Neutrophil (primary cell): ENCODE data around the gene TCFL5.
"Not testable (repeated sequence)": the region's sequence is repeated elsewhere in the genome, so short reads cannot be mapped to it uniquely, and the experiment has no call there.

ENCODE experiments used
- H3K27ac ChIP-seq: fragments of 200-600 bp; sonication (generic); 2 replicates; pipeline ENCODE4 v1.5.1; 2016; ENCODE audit warnings: mild to moderate bottlenecking, moderate library complexity
- H3K27me3 ChIP-seq: fragments of 200-600 bp; sonication (generic); 2 replicates; pipeline ENCODE4 v1.6.0; 2016; ENCODE audit warnings: mild to moderate bottlenecking
- H3K36me3 ChIP-seq: fragments of 200-600 bp; sonication (generic); 2 replicates; pipeline ENCODE4 v1.5.1; 2017
- H3K4me1 ChIP-seq, 2 experiments: fragments of 200-600 bp in 1 of 2; sonication (generic) in 1 of 2; 1 replicate in 1 of 2; 2 replicates in 1 of 2; pipeline versions ENCODE4 v1.5.1 to v1.6.1; 2013 to 2016; ENCODE audit warnings: low read depth in 1 of 2, low read length in 1 of 2, mild to moderate bottlenecking in 1 of 2, moderate library complexity in 1 of 2; ENCODE audit not compliant: control insufficient read depth in 1 of 2, insufficient read depth in 1 of 2
- H3K4me3 ChIP-seq, 2 experiments: fragments of 200-600 bp in 1 of 2; sonication (generic) in 1 of 2; 1 replicate in 1 of 2; 2 replicates in 1 of 2; pipeline ENCODE4 v1.5.1; 2013 to 2016; ENCODE audit warnings: low read depth in 1 of 2, low read length in 1 of 2, mild to moderate bottlenecking in 1 of 2, moderate library complexity in 1 of 2
- H3K9me3 ChIP-seq: fragments of 200-600 bp; sonication (generic); 2 replicates; pipeline ENCODE4 v1.5.1; 2016
- CTCF ChIP-seq: fragments of 200-600 bp; sonication (generic); IDR thresholded peaks from 2 replicates; pipeline ENCODE4 v1.5.1; 2016; ENCODE audit warnings: antibody characterized with exemption

Gene TCFL5

GRCh38 chr20:62854121-62854520, 7.5 kb downstream of the TCFL5 start:
- no peak for TF ChIP-seq CTCF
- H3K9me3 ChIP-seq, result no peaks in the 10 kb centered on the region
- no peaks in the 10 kb centered on the region for H3K4me1 ChIP-seq
- H3K27me3 ChIP-seq, result peaks cover 3% of the 10 kb centered on the region
- H3K27ac ChIP-seq, result no peak overlapping the region
- no peak overlapping the region for H3K4me3 ChIP-seq
- peaks cover 58% of the 10 kb centered on the region for H3K36me3 ChIP-seq

- not testable (repeated sequence) for H3K4me3 ChIP-seq, H3K9me3 ChIP-seq, H3K27ac ChIP-seq, H3K4me1 ChIP-seq, H3K27me3 ChIP-seq
- peaks cover 58% of the 10 kb centered on the region for H3K36me3 ChIP-seq
Observed at GRCh38 chr20:62853304-62853703, 8.3 kb downstream of the TCFL5 start.

GRCh38 chr20:62852841-62853240, 8.8 kb downstream of the TCFL5 start:
- Histone ChIP-seq H3K4me1 (no peaks in the 10 kb centered on the region), H3K27me3 (no peaks in the 10 kb centered on the region), H3K9me3 (no peaks in the 10 kb centered on the region), H3K27ac (no peak overlapping the region), H3K36me3 (peaks cover 63% of the 10 kb centered on the region), H3K4me3 (no peak overlapping the region)
- no peak for TF ChIP-seq CTCF

GRCh38 chr20:62852196-62852595, 9.4 kb downstream of the TCFL5 start:
- no peak for TF ChIP-seq CTCF
- Histone ChIP-seq H3K4me1 (no peaks in the 10 kb centered on the region), H3K4me3 (no peak overlapping the region), H3K9me3 (no peaks in the 10 kb centered on the region), H3K27me3 (no peaks in the 10 kb centered on the region), H3K27ac (no peak overlapping the region), H3K36me3 (peaks cover 66% of the 10 kb centered on the region)

- Histone ChIP-seq H3K4me3 (no peak overlapping the region), H3K4me1 (peaks cover 0 to 3% of the 10 kb centered on the region in 2 experiments), H3K27ac (no peak overlapping the region), H3K9me3 (no peaks in the 10 kb centered on the region), H3K36me3 (peaks cover 69% of the 10 kb centered on the region), H3K27me3 (no peaks in the 10 kb centered on the region)
- TF ChIP-seq CTCF, result no peak
Observed at GRCh38 chr20:62850333-62850974, 11.2 kb downstream of the TCFL5 start.

DNA sequence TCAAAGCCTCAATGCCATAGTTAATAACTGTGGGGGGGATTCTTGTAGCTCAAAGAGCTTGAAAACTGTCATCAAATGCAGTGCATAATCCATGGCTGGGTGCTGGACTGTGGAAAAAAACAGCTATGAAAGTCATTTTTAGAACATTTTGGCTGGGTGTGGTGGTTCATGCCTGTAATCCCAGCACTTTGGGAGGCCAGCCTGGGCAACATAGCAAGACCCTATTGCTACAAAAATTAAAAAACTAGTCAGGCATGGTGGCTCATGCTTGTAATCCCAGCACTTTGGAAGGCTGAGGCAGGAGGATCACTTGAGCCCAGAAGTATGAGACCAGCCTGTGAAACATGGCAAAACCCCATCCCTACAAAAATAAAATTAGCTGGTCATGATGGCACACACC, 12.2 kb downstream of the TCFL5 start:
- H3K4me3 ChIP-seq, result no peak overlapping the region
- H3K36me3 ChIP-seq, result peaks cover 64% of the 10 kb centered on the region
- H3K4me1 ChIP-seq, result peaks cover 0 to 3% of the 10 kb centered on the region in 2 experiments
- TF ChIP-seq CTCF, result no peak
- no peaks in the 10 kb centered on the region for H3K9me3 ChIP-seq
- H3K27me3 ChIP-seq, result no peaks in the 10 kb centered on the region
- no peak overlapping the region for H3K27ac ChIP-seq

GRCh38 chr20:62848917-62849316, 12.7 kb downstream of the TCFL5 start:
- H3K4me1 ChIP-seq, H3K4me3 ChIP-seq, H3K9me3 ChIP-seq, H3K27ac ChIP-seq, H3K27me3 ChIP-seq: not testable (repeated sequence)
- H3K36me3 ChIP-seq, result peaks cover 59% of the 10 kb centered on the region
